ES-I3 (cell line): ENCODE measurements around the gene MINDY4.

Source experiments
- H3K36me3 ChIP-seq: 2 replicates; pipeline ENCODE4 v1.6.1; 2013; ENCODE audit warnings: mild to moderate bottlenecking, low read length, control low read depth, moderate library complexity; ENCODE audit not compliant: insufficient read depth
- H3K4me1 ChIP-seq: 2 replicates; pipeline ENCODE4 v1.6.1; 2013; ENCODE audit warnings: mild to moderate bottlenecking, control low read depth, low read length; ENCODE audit not compliant: insufficient read depth
- H3K9ac ChIP-seq: 2 replicates; pipeline ENCODE4 v1.6.1; 2013; ENCODE audit warnings: low read depth, mild to moderate bottlenecking, low read length, moderate library complexity
- H3K9me3 ChIP-seq: 2 replicates; pipeline ENCODE4 v1.6.1; 2013; ENCODE audit warnings: mild to moderate bottlenecking, low read length, moderate library complexity; ENCODE audit not compliant: control insufficient read depth, insufficient read depth

MINDY4 gene

DNA sequence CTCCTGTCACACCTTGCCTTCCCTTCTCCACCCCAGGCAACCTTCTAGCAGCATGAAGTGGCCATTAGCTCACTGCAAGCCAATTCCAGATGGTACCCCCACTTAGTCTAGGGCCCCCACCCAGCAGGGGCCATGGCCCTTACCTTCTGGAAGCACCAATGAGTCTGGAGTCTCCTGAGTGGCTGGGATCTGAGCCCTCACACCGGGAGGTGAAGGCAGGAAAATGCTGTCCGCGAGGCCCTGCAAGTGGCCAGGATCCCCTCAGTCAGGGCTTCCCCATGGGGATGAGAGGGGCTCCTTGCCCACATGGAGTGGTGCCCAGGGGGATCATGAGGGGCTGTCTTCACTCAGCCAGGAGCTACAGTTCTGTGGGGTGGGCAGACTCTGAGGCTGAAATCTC, 145.0 kb downstream of the MINDY4 start:
- Histone ChIP-seq H3K9ac (no peak overlapping the region), H3K9me3 (no peaks in the 10 kb centered on the region), H3K36me3 (no peaks in the 10 kb centered on the region), H3K4me1 (peaks cover 9% of the 10 kb centered on the region; the same call in 1 of the 2 replicates)

DNA sequence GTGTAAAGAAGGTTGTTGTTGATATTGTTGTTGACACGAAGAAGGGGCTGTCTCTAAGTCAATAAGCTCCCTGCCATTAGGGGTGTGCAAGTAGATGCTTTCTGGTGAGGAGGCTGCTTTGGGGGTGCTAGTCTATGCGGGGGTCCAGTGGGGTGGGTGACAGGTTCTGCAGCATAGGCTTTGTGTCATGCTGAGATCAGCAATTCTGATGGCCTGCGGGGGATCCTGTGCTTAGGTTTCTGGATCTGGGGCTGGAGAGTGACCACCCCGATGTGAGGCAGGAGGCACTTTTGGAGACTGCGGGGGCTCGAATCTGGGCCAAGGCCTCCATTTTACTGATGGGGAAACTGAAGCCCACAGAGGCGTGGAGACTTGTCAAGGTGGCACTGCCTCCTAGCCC, 145.6 kb downstream of the MINDY4 start:
- no peaks in the 10 kb centered on the region for H3K36me3 ChIP-seq
- H3K9ac ChIP-seq, result no peak overlapping the region
- H3K9me3 ChIP-seq, result no peaks in the 10 kb centered on the region
- peaks cover 14% of the 10 kb centered on the region; the same call in 1 of the 2 replicates for H3K4me1 ChIP-seq

DNA sequence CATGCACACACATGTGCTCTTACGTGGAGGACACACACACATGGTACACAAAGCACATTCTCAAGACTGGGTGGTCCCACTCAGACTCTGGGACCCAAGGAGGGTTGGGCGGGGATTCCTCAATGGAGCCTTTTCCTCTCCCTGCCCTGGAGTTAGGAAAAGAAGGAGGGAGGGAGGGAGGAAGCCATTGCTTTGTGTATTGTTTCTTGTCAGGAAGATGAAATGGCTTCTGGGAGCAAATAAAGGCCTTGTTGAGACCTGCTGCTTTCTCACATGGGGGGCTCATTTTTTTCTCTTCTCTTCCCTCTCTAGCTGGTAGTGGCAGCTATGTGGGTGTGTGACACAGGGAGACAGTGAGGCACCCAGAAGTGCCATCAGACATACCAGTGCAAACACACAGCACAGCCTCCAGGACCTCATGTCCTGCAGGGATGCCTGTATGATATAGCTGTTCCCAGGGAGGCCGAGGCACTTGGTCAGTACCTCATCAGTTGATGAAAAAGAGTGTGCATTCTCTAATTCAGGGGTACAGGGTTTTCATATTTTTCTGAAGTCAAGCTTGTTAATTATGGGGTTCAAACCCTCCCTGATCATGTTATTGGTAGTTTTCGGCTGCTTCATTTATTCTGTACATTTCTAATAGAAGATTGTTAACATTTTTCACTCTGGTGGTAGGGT, 146.1 kb downstream of the MINDY4 start:
- Histone ChIP-seq H3K4me1 (peaks cover 19% of the 10 kb centered on the region; the same call in 1 of the 2 replicates), H3K36me3 (no peaks in the 10 kb centered on the region), H3K9me3 (no peaks in the 10 kb centered on the region), H3K9ac (no peak overlapping the region)

DNA sequence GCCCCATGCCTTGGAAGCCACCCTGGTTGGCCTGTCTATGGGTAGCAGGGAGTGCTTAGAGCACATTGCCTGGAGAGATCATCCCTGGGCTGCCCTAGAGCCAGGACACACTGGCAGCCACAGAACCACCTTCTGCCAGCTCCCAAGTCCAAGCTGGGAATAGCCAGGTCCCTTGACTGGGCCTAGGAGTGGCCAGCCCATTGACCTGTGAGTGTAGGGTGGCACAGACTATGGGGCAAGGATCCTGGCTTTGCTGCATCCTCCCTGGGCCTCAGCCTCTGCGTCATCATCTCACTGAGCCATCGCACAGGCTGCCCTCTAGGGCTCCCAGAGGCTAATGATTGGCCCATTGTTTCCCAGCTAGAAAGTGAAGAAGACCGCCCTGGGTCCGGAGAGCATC, 147.5 kb downstream of the MINDY4 start:
- Histone ChIP-seq H3K9ac (no peak overlapping the region), H3K36me3 (no peaks in the 10 kb centered on the region), H3K9me3 (no peaks in the 10 kb centered on the region), H3K4me1 (peaks cover 21% of the 10 kb centered on the region; the same call in 1 of the 2 replicates)

DNA sequence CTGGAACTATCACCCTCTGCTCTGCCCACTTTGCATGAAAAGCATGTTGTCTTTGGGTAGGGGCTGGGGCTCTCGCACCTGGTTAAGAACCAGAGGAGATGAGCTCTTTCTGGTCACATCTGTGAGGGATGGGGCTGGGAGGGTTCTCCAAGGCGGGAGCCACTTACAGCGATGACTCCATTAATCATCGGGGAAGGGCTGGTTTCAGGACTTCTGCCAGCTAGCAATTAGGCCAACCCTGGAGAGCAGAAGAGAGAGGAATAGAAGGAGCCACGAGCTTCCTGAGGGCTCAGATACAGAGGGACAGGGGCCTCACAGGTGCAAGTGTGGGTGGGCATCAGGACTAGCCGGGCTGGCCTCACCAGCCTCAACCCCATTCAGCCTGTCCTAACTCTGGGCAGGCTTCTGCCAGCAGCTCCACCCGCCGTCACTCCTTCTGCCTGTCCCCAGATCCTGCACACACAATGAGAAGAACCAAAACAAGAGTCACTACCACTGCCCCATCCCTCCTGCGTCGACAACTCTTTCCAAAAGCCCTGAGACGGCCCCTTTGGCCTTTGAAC, 148.9 kb downstream of the MINDY4 start:
- Histone ChIP-seq H3K9ac (no peak overlapping the region), H3K4me1 (peaks cover 21% of the 10 kb centered on the region; the same call in 1 of the 2 replicates), H3K9me3 (no peaks in the 10 kb centered on the region), H3K36me3 (no peaks in the 10 kb centered on the region)

DNA sequence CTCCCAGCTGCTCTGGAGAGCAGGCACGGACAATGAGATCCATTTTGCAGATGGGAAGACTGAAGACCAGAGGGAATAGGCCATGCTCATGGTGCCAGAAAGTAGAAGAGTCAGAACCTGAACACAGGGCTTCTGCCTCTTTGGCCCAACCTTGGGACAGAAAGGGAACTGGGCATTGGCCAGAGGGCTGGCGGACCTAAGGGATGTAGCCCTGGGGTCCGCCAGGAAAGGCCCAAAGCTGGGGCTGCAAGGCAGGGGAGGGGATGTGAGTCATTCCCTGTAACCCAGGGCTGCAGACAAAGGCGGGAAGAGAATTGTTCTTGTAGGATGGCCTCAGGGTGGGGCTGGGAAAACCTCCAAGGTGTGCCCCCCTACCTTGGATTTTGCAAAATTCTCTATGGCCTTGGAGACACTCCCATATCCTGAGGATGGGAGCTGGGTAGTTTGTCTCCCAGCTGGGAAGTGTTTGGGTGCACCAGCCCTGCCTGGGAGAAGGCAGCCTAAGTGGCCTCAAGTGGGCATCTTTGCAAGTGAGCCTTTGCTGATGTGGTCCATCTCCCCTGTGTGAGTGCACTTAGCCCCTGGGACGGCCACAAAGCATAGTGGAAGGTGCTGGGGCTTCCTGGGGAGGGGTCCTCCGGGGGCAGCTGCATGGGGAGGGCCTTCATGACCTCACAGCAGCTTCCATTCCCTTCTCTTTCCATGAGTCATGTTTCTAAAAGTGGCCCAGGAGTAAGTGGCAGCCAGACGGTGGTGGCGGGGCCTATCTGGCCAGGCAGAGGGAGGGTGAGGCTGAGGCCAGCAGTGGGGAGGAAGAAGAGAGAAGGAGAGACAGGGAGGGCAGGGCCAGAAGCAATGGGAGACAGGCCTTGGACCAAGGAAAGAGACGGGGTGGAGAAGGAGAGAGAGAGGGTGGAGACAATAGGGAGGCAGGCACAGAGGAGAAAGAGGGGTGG, 149.6 kb downstream of the MINDY4 start:
- no peaks in the 10 kb centered on the region for H3K9me3 ChIP-seq
- H3K36me3 ChIP-seq, result no peaks in the 10 kb centered on the region
- H3K4me1 ChIP-seq, result peaks cover 21% of the 10 kb centered on the region; the same call in 1 of the 2 replicates
- H3K9ac ChIP-seq, result no peak overlapping the region

DNA sequence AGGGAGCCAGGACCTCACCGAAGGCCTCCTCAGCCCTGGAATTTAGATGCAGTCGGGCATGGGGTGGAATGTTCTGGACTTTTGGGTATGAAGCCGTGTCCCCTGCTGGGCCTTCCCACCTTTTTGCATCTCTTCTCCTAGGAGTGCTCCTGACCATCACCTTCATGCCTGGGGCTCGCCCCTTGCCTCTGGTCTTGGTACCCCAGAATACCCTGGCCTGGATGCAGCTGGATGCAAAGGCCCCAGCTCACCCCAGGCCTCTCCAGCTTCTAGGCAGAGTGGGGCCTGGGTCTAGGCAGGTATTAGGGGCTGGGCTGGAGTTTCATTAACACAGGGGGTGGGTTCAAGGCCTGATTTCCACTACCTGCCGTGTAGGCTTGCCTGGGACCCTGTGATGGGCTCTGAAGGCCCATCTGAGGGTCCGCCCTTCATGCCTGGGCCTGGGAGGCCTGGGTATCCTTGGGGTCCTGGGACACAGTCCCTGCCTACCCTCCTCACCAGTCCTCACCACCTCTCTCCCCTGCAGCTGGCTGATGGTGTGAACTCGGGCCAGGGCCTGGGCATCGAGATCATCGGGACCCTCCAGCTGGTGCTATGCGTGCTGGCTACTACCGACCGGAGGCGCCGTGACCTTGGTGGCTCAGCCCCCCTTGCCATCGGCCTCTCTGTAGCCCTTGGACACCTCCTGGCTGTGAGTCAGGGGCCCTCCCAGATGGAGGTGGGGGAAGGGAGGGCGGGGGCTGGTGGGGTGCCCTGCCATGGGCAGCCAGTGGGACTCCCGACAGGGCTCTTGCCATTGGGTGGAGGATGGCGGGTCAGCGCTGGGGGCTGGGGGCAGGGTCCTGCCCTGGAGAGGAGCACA, 150.6 kb downstream of the MINDY4 start:
- no peak overlapping the region for H3K9ac ChIP-seq
- H3K4me1 ChIP-seq, result peaks cover 17% of the 10 kb centered on the region; the same call in 1 of the 2 replicates
- no peaks in the 10 kb centered on the region for H3K36me3 ChIP-seq
- H3K9me3 ChIP-seq, result no peaks in the 10 kb centered on the region

DNA sequence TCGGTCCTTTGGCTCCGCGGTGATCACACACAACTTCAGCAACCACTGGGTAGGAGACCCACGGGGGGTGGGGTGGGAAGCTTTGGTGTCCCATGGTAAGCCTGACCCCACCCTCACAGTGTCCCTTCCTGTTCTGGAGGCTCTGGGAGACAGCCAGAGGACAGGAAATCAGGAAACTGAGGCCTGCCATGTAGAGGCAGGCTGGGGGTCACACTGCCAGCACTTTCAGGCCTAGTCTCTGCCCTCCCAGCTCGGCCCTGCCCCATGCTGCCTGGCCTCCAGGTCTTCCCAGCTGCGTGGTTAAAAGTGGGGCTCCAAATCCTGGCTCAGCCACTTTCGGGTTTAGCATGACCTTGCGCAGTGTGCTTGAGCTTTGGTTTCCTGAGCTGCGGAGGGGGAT, 151.4 kb downstream of the MINDY4 start:
- H3K9me3 ChIP-seq, result no peaks in the 10 kb centered on the region
- no peak overlapping the region for H3K9ac ChIP-seq
- peaks cover 17% of the 10 kb centered on the region; the same call in 1 of the 2 replicates for H3K4me1 ChIP-seq
- H3K36me3 ChIP-seq, result no peaks in the 10 kb centered on the region

DNA sequence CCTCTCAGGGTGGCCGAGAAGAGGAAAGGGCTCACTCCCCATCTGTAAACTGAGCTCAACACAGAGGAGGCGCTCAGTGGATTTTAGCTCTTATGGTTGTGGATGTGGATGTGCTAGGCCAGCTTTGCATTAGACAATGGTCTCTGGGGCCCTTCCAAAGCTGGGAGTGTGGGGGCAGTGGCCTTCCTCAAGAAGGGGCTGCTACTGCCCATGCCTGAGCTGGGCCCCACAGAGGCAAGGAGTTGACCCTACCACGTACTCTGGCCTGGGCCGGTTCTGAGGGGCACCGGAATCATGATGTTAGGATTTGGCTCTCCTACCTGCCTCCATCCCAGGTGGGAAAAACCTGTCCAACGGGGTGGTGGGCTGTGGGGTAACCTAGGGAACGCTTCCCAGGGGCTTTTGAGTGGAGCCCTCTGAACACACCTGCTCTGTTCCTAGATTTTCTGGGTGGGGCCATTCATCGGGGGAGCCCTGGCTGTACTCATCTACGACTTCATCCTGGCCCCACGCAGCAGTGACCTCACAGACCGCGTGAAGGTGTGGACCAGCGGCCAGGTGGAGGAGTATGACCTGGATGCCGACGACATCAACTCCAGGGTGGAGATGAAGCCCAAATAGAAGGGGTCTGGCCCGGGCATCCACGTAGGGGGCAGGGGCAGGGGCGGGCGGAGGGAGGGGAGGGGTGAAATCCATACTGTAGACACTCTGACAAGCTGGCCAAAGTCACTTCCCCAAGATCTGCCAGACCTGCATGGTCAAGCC, 152.0 kb downstream of the MINDY4 start:
- Histone ChIP-seq H3K4me1 (peaks cover 17% of the 10 kb centered on the region; the same call in 1 of the 2 replicates), H3K9ac (no peak overlapping the region), H3K9me3 (no peaks in the 10 kb centered on the region), H3K36me3 (no peaks in the 10 kb centered on the region)

DNA sequence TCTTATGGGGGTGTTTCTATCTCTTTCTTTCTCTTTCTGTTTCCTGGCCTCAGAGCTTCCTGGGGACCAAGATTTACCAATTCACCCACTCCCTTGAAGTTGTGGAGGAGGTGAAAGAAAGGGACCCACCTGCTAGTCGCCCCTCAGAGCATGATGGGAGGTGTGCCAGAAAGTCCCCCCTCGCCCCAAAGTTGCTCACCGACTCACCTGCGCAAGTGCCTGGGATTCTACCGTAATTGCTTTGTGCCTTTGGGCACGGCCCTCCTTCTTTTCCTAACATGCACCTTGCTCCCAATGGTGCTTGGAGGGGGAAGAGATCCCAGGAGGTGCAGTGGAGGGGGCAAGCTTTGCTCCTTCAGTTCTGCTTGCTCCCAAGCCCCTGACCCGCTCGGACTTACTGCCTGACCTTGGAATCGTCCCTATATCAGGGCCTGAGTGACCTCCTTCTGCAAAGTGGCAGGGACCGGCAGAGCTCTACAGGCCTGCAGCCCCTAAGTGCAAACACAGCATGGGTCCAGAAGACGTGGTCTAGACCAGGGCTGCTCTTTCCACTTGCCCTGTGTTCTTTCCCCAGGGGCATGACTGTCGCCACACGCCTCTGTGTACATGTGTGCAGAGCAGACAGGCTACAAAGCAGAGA, 152.7 kb downstream of the MINDY4 start:
- Histone ChIP-seq H3K4me1 (peaks cover 17% of the 10 kb centered on the region; the same call in 1 of the 2 replicates), H3K9ac (no peak overlapping the region), H3K9me3 (no peaks in the 10 kb centered on the region), H3K36me3 (no peaks in the 10 kb centered on the region)

DNA sequence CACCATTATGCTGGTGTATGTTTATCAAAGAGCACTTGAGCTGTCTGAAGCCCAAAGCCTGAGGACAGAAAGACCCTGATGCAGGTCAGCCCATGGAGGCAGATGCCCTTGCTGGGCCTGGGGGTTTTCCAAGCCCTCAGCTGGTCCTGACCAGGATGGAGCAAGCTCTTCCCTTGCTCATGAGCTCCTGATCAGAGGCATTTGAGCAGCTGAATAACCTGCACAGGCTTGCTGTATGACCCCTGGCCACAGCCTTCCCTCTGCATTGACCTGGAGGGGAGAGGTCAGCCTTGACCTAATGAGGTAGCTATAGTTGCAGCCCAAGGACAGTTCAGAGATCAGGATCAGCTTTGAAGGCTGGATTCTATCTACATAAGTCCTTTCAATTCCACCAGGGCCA, 153.4 kb downstream of the MINDY4 start:
- Histone ChIP-seq H3K4me1 (peaks cover 17% of the 10 kb centered on the region; the same call in 1 of the 2 replicates), H3K36me3 (no peaks in the 10 kb centered on the region), H3K9me3 (no peaks in the 10 kb centered on the region), H3K9ac (no peak overlapping the region)

DNA sequence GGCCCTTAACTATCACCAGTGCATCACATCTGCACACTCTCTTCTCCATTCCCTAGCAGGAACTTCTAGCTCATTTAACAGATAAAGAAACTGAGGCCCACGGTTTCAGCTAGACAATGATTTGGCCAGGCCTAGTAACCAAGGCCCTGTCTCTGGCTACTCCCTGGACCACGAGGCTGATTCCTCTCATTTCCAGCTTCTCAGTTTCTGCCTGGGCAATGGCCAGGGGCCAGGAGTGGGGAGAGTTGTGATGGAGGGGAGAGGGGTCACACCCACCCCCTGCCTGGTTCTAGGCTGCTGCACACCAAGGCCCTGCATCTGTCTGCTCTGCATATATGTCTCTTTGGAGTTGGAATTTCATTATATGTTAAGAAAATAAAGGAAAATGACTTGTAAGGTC, 153.9 kb downstream of the MINDY4 start:
- H3K36me3 ChIP-seq, result no peaks in the 10 kb centered on the region
- no peaks in the 10 kb centered on the region for H3K9me3 ChIP-seq
- H3K4me1 ChIP-seq, result peaks cover 17% of the 10 kb centered on the region; the same call in 1 of the 2 replicates
- H3K9ac ChIP-seq, result no peak overlapping the region

DNA sequence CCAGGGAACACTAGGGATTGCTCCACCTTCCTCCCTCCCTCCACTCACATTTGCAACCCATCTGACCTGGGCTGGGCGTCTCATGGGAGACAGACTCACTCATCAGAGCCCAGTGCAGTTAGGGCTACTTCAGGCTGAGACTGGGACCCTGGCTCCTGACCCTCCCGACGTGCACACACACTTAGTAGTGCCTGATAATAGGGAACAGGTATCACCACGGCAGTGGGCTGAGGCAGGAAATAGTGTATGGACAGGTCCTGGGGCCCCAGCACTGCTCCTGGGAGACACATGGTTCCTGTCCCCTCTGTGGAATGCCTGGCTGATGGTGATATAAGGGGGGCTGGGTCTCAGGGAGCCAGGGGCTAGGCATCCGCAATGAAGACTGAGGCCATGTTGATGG, 154.7 kb downstream of the MINDY4 start:
- no peak overlapping the region for H3K9ac ChIP-seq
- peaks cover 14% of the 10 kb centered on the region; the same call in 1 of the 2 replicates for H3K4me1 ChIP-seq
- no peaks in the 10 kb centered on the region for H3K36me3 ChIP-seq
- H3K9me3 ChIP-seq, result no peaks in the 10 kb centered on the region
